Esophagus squamous epithelium (tissue), 5 donors: ENCODE results near the gene FMO5. TPM values are rescaled to one million over a fixed set of nuclear protein-coding genes. Genes with fewer than 3 reads are reported as not detected.
A peak's percentile ranks its signal among the peaks of the same experiment; 100 is the strongest.
"Not testable (repeated sequence)": the region's sequence is repeated elsewhere in the genome, so short reads cannot be mapped to it uniquely, and the experiment has no call there.

Experiments used
- DNase-seq: peaks from one replicate; lab custom pipeline; 2025; lab: John Stamatoyannopoulos, UW
- H3K27ac ChIP-seq, 4 donors: fragments of 200-600 bp; sonication (generic); one replicate each; pipeline ENCODE4 v1.5.1; 2016 to 2019; ENCODE audit warnings: mild to moderate bottlenecking in 1 of 4
- H3K27me3 ChIP-seq, 4 donors: fragments of 200-600 bp; sonication (generic); 1 replicate in 3 of 4; 2 replicates in 1 of 4; pipeline versions ENCODE4 v1.5.1 to v1.6.0; 2017 to 2021; ENCODE audit warnings: antibody characterized with exemption in 1 of 4
- H3K36me3 ChIP-seq, 3 donors: fragments of 200-600 bp; sonication (generic); one replicate each; pipeline ENCODE4 v1.5.1; 2016 to 2019
- H3K4me1 ChIP-seq, 3 donors: fragments of 200-600 bp; sonication (generic); one replicate each; pipeline ENCODE4 v1.5.1; 2017 to 2019
- H3K4me3 ChIP-seq, 4 donors: fragments of 200-600 bp; sonication (generic); 1 replicate in 3 of 4; 2 replicates in 1 of 4; pipeline ENCODE4 v1.5.1; 2016 to 2019; ENCODE audit warnings: mild to moderate bottlenecking in 2 of 4, moderate library complexity in 1 of 4
- H3K9me3 ChIP-seq, 3 donors: fragments of 200-600 bp; sonication (generic); one replicate each; pipeline ENCODE4 v1.5.1; 2016 to 2019
- POLR2A ChIP-seq, 4 donors: fragments of 450-650 bp; IDR thresholded peaks; one replicate each; pipeline ENCODE4 v1.6.1; 2017; ENCODE audit warnings: antibody characterized with exemption in 4 of 4, mild to moderate bottlenecking in 4 of 4, moderate library complexity in 3 of 4
- WGBS, 2 donors: methylation state at CpG; one replicate each; pipeline ENCODE4 v1.1.5; 2018; 5-methylcytosine and 5-hydroxymethylcytosine counted together
- intact Hi-C: fragments of 100-400 bp; cut with DNase I; formaldehyde crosslinking; loops from one replicate; pipeline ENCODE4 v1.15.0; 2022
- total RNA-seq, 4 donors: library from RNA; depleted of rRNA; stranded (reverse); fragments of >200 nt; gene quantifications; one replicate each; pipeline ENCODE4 v1.1.0, GENCODE V29; 2016
- TF ChIP-seq, protein P1 (sequence below), 6 experiments: fragments of 450-650 bp in 4 of 6; fragments of 200-600 bp in 2 of 6; sonication (generic) in 2 of 6; IDR thresholded peaks; one replicate each; pipeline ENCODE4 v1.5.1; 2016 to 2019; ENCODE audit warnings: antibody characterized with exemption in 6 of 6, mild to moderate bottlenecking in 4 of 6, moderate library complexity in 4 of 6
- donor health status: DM: yes; HTN: yes; CAD: no.

FMO5 gene
- total RNA-seq, 4 donors from 2014 or later: 0.38 to 2.3 (median 0.77) TPM

DNA sequence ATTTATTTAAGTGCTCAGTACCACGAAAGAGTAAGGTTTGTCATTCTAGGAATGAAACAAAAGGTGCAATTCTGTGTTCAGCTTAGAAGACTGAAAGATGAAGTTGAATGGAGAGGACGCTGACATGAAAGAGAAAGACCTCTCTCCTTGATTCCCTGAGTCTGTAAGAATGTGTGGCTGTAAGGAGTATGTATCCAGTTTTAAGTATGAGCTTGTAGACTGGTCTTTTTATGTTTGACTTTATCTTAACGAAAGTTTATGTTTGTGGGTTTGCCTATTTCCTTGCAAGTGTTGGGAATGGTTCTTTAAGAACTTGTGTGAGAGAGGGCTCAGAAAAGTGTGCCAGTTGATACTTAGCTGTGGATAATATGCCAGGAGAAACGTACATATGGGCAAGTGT is 18.7 kb upstream of the FMO5 start:
- DNase-seq: no peak
- no peak for TF ChIP-seq POLR2A (IDR thresholded peaks at IDR 0.05)
- no peaks in the 10 kb centered on the region for H3K36me3 ChIP-seq
- H3K4me1 ChIP-seq: peaks cover 0 to 30% (median 13%) of the 10 kb centered on the region in 3 donors
- WGBS, 2 donors: 4 to 11% methylated on average over 4 of the region's 4 CpGs
- H3K27ac ChIP-seq: peak overlapping the region in 2 of 4 donors; percentile 89 to 96
- intact Hi-C loops: loop anchor here (5.0 kb wide), 1 partner anchor 72 kb away; the partner anchor contains the start of gene PRKAB2
- peak overlapping the region; percentile 79 to 98 (median 92) for H3K4me3 ChIP-seq
- no peaks in the 10 kb centered on the region for H3K9me3 ChIP-seq
- H3K27me3 ChIP-seq: no peaks in the 10 kb centered on the region

DNA sequence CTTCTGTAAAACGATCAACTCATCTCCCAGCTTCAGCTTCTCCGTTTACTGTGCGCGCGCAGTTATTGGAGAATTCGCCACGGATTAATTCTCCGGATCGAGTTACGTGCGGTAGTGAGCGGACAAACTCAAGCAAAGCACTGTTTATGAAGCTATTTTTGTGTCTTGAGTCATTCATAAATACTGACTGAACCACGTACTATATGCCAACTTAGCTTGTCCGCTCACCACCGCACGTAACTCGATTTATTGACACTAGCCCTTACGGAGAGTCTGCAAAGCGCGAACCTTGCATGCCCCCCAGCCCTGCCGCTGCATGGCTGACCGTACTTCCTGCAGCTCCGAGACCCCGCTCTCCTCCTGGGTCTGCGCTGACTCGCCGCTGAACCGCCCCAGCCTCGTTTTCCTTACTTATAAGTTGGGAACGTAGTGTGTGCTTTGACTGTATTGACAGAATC is 18.1 kb upstream of the FMO5 start:
- WGBS, 2 donors: 1% methylated on average over 13 to 22 of the region's 30 CpGs
- H3K27ac ChIP-seq: peak overlapping the region; percentile 89 to 96 (median 92)
- peak overlapping the region; percentile 79 to 98 (median 92) for H3K4me3 ChIP-seq
- no peak for DNase-seq
- H3K4me1 ChIP-seq: peaks cover 0 to 34% (median 13%) of the 10 kb centered on the region in 3 donors
- TF ChIP-seq POLR2A (IDR thresholded peaks at IDR 0.05): no peak
- TF ChIP-seq, protein P1, sequence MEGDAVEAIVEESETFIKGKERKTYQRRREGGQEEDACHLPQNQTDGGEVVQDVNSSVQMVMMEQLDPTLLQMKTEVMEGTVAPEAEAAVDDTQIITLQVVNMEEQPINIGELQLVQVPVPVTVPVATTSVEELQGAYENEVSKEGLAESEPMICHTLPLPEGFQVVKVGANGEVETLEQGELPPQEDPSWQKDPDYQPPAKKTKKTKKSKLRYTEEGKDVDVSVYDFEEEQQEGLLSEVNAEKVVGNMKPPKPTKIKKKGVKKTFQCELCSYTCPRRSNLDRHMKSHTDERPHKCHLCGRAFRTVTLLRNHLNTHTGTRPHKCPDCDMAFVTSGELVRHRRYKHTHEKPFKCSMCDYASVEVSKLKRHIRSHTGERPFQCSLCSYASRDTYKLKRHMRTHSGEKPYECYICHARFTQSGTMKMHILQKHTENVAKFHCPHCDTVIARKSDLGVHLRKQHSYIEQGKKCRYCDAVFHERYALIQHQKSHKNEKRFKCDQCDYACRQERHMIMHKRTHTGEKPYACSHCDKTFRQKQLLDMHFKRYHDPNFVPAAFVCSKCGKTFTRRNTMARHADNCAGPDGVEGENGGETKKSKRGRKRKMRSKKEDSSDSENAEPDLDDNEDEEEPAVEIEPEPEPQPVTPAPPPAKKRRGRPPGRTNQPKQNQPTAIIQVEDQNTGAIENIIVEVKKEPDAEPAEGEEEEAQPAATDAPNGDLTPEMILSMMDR (IDR thresholded peaks at IDR 0.05): no peak
- intact Hi-C loops: loop anchor here (5.0 kb wide), 1 partner anchor 71 kb away; the partner anchor contains the start of gene PRKAB2
- no peaks in the 10 kb centered on the region for H3K9me3 ChIP-seq
- H3K27me3 ChIP-seq: no peaks in the 10 kb centered on the region
- no peaks in the 10 kb centered on the region for H3K36me3 ChIP-seq

DNA sequence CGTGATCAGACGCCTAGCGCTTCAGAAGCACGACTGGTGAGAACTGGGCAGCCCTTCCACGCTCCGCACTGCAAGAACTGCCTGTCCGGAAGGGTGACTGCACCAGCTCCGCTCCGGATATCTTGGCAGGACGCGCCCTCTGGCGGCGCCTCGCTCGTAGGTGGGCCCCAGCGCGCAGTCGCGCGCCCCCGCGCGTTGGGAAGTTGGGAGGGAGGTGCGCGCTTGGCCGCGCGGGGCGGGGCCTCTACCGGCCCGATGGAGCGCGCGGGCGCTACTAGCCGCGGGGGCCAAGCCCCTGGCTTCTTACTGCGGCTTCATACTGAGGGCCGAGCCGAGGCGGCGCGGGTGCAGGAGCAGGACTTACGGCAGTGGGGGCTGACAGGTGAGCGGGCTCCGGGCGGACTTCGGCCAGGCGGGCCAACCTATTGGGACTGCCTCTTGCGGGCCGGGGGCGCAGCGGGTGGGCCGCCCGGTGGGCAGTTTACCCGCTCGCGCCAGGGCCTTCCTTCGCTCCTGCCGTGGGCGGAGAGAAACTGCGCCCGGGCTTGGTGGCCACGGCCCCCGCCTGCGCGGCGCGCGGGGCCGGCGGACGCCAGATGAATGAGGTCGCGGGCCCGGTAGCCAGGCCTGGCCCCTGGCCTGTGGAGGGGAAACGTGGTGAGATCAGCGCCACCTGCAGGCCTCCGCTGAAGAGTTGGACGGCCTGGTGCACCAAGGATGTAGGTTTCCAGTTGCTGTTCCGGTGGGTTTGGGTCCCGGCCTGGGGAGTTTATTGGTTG is 17.5 kb upstream of the FMO5 start, which contains the start of gene CHD1L:
TSS of gene CHD1L (plus strand) at position 236 of the 779 bp plus-strand sequence. CDS start at position 256, 20 bp downstream.
- peak within 1 kb of the TSS; percentile 89 to 96 (median 92) for H3K27ac ChIP-seq
- H3K4me1 ChIP-seq: peaks cover 0 to 38% (median 13%) of the 10 kb centered on the region in 3 donors
- H3K27me3 ChIP-seq: no peaks in the 10 kb centered on the region
- peak within 1 kb of the TSS; percentile 79 to 98 (median 92) for H3K4me3 ChIP-seq
- 0% methylated on average over 7 of the region's 82 CpGs; no CpG with 5 or more reads in 1 of the 2 donors for WGBS, 2 donors
- intact Hi-C loops: loop anchor here (5.0 kb wide), 1 partner anchor 70 kb away; the partner anchor contains the start of gene PRKAB2
- TF ChIP-seq, protein P1 (IDR thresholded peaks at IDR 0.05): peak; percentile 76 to 98 (median 93)
- TF ChIP-seq POLR2A (IDR thresholded peaks at IDR 0.05): peak in 1 of 4 donors; percentile 61
- H3K9me3 ChIP-seq: no peaks in the 10 kb centered on the region
- no peaks in the 10 kb centered on the region for H3K36me3 ChIP-seq
- DNase-seq: peak; percentile 80

DNA sequence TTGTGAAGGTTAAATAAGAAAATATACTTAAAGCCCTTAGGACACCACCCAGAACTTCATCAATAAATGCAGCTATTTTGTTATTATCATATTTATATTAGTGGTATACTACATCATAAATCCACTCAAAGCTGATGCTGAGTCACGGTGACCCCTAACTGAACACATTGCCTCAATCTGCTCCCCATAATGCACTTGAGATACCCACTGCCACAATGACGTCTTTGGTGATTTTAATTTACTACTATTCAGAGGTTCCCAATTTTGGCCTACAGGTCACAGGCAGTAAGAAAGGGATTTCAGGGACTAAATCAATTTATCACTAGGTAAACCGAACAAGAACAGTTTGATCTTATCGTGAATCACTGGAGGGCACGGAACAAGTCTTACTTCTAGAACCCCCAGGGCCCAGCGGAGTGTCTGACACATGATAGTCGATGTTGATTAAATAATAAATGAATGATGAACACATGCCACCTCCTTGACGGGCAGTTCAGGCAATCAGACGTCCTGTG is 16.9 kb upstream of the FMO5 start:
- TF ChIP-seq POLR2A (IDR thresholded peaks at IDR 0.05): no peak
- Histone ChIP-seq H3K27me3 (no peaks in the 10 kb centered on the region), H3K9me3 (no peaks in the 10 kb centered on the region), H3K36me3 (no peaks in the 10 kb centered on the region), H3K4me1 (peaks cover 4 to 38% (median 18%) of the 10 kb centered on the region in 3 donors), H3K4me3 (peak overlapping the region; percentile 79 to 98 (median 92)), H3K27ac (peak overlapping the region in 3 of 4 donors; percentile 89 to 96 (median 92))
- intact Hi-C loops: loop anchor here (5.0 kb wide), 1 partner anchor 70 kb away; the partner anchor contains the start of gene PRKAB2
- no peak for DNase-seq
- WGBS, 2 donors: 29 to 31% methylated on average over 7 to 8 of the region's 9 CpGs

DNA sequence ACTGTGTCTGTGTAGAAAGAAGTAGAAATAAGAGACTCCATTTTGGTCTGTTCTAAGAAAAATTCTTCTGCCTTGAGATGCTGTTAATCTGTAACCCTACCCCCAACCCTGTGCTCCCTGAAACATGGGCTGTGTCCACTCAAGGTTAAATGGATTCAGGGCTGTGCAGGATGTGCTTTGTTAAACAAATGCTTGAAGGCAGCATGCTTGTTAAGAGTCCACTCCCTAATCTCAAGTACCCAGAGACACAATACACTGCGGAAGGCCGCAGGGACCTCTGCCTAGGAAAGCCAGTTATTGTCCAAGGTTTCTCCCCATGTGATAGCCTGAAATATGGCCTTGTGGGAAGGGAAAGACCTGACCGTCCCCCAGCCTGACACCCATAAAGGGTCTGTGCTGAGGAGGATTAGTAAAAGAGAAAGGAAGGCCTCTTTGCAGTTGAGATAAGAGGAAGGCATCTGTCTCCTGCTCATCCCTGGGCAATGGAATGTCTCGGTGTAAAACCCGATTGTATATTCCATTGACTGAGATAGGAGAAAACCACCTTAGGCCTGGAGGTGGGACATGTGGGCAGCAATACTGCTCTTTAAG is 15.1 kb upstream of the FMO5 start:
- not testable (repeated sequence) for H3K27me3 ChIP-seq, H3K36me3 ChIP-seq, H3K4me3 ChIP-seq, DNase-seq, H3K27ac ChIP-seq, H3K9me3 ChIP-seq
- H3K4me1 ChIP-seq: peaks cover 12 to 44% (median 20%) of the 10 kb centered on the region in 3 donors
- 98 to 100% methylated on average over 1 to 2 of the region's 5 CpGs for WGBS, 2 donors
- intact Hi-C loops: loop anchor here (5.0 kb wide), 1 partner anchor 68 kb away; the partner anchor contains the start of gene PRKAB2
